Panc1 (cell line): ENCODE data around the gene MRM3. TPM values are rescaled to one million over a fixed set of nuclear protein-coding genes. Genes with fewer than 3 reads are reported as not detected.
A peak's percentile ranks its signal among the peaks of the same experiment; 100 is the strongest.

Experiments
- ATAC-seq: fragments of 200-7000 bp; cut with Tn5 transposase; 2 replicates; pipeline ENCODE4 v1.9.1; 2020; ENCODE audit warnings: mild to moderate bottlenecking, moderate library complexity
- BruUV-seq: library from RNA; stranded (reverse); fragments of 400-500 nt; replicated peaks from 2 replicates; lab custom pipeline; 2021; lab: Mats Ljungman, UMichigan
- CTCF ChIA-PET: fragments of 300-600 bp; sonication (Branson Sonifier 250); formaldehyde crosslinking; loops from one replicate; lab custom pipeline; 2022; ENCODE audit warnings: antibody characterized with exemption; lab: Charles Lee
- POLR2A ChIA-PET: fragments of 300-600 bp; sonication (Branson Sonifier 250); formaldehyde crosslinking; loops from one replicate; lab custom pipeline; 2022; ENCODE audit warnings: antibody characterized with exemption; lab: Charles Lee
- DNase-seq: peaks from one replicate; pipeline ENCODE4 v3.0.0-alpha.2; 2010; ENCODE audit warnings: low read depth, low spot score
- H3K27ac ChIP-seq: 2 replicates; pipeline ENCODE4 v1.5.1; 2011; ENCODE audit warnings: mild to moderate bottlenecking, low read length, inconsistent platforms
- H3K27me3 ChIP-seq: fragments of 200-500 bp; sonication (Bioruptor generic); 2 replicates; pipeline ENCODE4 v1.6.0; 2014; ENCODE audit warnings: low read length, inconsistent platforms; ENCODE audit not compliant: control insufficient read depth, insufficient read depth
- H3K36me3 ChIP-seq: fragments of 200-500 bp; sonication (Bioruptor generic); 2 replicates; pipeline ENCODE4 v1.5.1; 2014; ENCODE audit warnings: inconsistent platforms, mild to moderate bottlenecking, low read length, moderate library complexity; ENCODE audit not compliant: control insufficient read depth, insufficient read depth
- H3K4me1 ChIP-seq: 2 replicates; pipeline ENCODE4 v1.5.1; 2011; ENCODE audit warnings: inconsistent platforms, mild to moderate bottlenecking, low read length, moderate library complexity; ENCODE audit not compliant: control insufficient read depth, insufficient read depth
- H3K4me3 ChIP-seq, 2 experiments: 2 replicates each; pipeline ENCODE4 v1.5.1; 2011 to 2012; ENCODE audit warnings: low read depth in 2 of 2, low read length in 2 of 2, mild to moderate bottlenecking in 2 of 2, inconsistent platforms in 1 of 2, moderate library complexity in 1 of 2
- H3K9me3 ChIP-seq: fragments of 200-500 bp; sonication (Bioruptor generic); 2 replicates; pipeline ENCODE4 v1.5.1; 2014; ENCODE audit warnings: low read depth, mild to moderate bottlenecking, inconsistent platforms, low read length, moderate library complexity; ENCODE audit not compliant: control insufficient read depth, insufficient read depth
- POLR2AphosphoS5 ChIP-seq: IDR thresholded peaks from 2 replicates; pipeline ENCODE4 v1.6.1; 2012; ENCODE audit warnings: mild to moderate bottlenecking, low read depth, low read length, moderate library complexity
- SIN3A ChIP-seq: IDR thresholded peaks from 2 replicates; pipeline ENCODE4 v1.6.1; 2012; ENCODE audit warnings: low read depth, mild to moderate bottlenecking, low read length, moderate library complexity, borderline replicate concordance; ENCODE audit not compliant: insufficient read depth
- TCF7L2 ChIP-seq: IDR thresholded peaks from 2 replicates; pipeline ENCODE4 v1.6.1; 2011; ENCODE audit warnings: mild to moderate bottlenecking, low read depth, low read length, inconsistent platforms
- in situ Hi-C: cut with HindIII; loops from 2 replicates; pipeline ENCODE4 v1.10.0; 2016; ENCODE audit warnings: low sequenced_read_pairs, low pct_unique_long_range_greater_than_20kb
- intact Hi-C: fragments of 100-400 bp; cut with micrococcal nuclease; formaldehyde crosslinking; loops from one replicate; pipeline ENCODE4 v1.10.0; 2022; ENCODE audit not compliant: unreplicated experiment
- total RNA-seq: library from RNA; stranded (reverse); gene quantifications from one replicate; pipeline ENCODE4 v1.2.1, GENCODE V29; 2021; ENCODE audit not compliant: unreplicated experiment
- TF ChIP-seq, protein P1 (sequence below), 2 experiments: IDR thresholded peaks; 2 replicates each; pipeline ENCODE4 v1.6.1; 2011 to 2012; ENCODE audit warnings: low read depth in 2 of 2, control low read depth in 1 of 2, low read length in 1 of 2, mild to moderate bottlenecking in 1 of 2, moderate library complexity in 1 of 2; ENCODE audit not compliant: insufficient read depth in 1 of 2
- TF ChIP-seq, protein P2 (sequence below): fragments of 450-650 bp; IDR thresholded peaks from 2 replicates; pipeline ENCODE4 v1.5.1; 2017; ENCODE audit warnings: mild to moderate bottlenecking

MRM3 gene
- total RNA-seq, 1 experiment from 2014 or later: 13.4 TPM

DNA sequence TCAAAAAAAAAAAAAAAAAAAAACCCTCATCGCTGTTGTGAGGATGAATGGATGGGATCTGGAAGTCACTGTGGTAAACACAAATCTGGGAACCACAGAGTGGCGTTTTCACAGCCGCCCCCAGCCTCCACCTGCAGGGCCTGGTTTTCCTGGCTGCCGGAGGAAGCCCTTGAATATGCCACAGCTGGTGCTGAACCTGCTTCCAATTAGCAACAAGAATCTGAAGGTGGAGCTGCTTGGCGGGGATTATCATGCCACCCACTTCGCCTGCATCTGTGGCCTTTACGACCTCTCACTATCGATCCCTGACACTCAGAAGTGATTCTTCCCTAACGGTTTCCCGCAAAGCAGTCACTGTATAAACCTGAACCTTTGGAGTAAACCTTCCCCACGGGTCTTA, 16.1 kb downstream of the MRM3 start:
- Histone ChIP-seq H3K27ac (no peak overlapping the region), H3K36me3 (no peaks in the 10 kb centered on the region; the same call in 1 of the 2 replicates), H3K27me3 (no peaks in the 10 kb centered on the region), H3K4me1 (peaks cover 17% of the 10 kb centered on the region), H3K4me3 (no peak overlapping the region), H3K9me3 (no peaks in the 10 kb centered on the region)
- no peak for TF ChIP-seq POLR2AphosphoS5
- TF ChIP-seq, protein P1, sequence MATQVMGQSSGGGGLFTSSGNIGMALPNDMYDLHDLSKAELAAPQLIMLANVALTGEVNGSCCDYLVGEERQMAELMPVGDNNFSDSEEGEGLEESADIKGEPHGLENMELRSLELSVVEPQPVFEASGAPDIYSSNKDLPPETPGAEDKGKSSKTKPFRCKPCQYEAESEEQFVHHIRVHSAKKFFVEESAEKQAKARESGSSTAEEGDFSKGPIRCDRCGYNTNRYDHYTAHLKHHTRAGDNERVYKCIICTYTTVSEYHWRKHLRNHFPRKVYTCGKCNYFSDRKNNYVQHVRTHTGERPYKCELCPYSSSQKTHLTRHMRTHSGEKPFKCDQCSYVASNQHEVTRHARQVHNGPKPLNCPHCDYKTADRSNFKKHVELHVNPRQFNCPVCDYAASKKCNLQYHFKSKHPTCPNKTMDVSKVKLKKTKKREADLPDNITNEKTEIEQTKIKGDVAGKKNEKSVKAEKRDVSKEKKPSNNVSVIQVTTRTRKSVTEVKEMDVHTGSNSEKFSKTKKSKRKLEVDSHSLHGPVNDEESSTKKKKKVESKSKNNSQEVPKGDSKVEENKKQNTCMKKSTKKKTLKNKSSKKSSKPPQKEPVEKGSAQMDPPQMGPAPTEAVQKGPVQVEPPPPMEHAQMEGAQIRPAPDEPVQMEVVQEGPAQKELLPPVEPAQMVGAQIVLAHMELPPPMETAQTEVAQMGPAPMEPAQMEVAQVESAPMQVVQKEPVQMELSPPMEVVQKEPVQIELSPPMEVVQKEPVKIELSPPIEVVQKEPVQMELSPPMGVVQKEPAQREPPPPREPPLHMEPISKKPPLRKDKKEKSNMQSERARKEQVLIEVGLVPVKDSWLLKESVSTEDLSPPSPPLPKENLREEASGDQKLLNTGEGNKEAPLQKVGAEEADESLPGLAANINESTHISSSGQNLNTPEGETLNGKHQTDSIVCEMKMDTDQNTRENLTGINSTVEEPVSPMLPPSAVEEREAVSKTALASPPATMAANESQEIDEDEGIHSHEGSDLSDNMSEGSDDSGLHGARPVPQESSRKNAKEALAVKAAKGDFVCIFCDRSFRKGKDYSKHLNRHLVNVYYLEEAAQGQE (IDR thresholded peaks at IDR 0.05; ENCODE audit: insufficient read depth in 1 of 2, low read depth in 2 of 2, low read length in 1 of 2): no peak
- TF ChIP-seq, protein P2, sequence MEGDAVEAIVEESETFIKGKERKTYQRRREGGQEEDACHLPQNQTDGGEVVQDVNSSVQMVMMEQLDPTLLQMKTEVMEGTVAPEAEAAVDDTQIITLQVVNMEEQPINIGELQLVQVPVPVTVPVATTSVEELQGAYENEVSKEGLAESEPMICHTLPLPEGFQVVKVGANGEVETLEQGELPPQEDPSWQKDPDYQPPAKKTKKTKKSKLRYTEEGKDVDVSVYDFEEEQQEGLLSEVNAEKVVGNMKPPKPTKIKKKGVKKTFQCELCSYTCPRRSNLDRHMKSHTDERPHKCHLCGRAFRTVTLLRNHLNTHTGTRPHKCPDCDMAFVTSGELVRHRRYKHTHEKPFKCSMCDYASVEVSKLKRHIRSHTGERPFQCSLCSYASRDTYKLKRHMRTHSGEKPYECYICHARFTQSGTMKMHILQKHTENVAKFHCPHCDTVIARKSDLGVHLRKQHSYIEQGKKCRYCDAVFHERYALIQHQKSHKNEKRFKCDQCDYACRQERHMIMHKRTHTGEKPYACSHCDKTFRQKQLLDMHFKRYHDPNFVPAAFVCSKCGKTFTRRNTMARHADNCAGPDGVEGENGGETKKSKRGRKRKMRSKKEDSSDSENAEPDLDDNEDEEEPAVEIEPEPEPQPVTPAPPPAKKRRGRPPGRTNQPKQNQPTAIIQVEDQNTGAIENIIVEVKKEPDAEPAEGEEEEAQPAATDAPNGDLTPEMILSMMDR: no peak
- no peak for TF ChIP-seq SIN3A
- ATAC-seq: no peak
- POLR2A ChIA-PET: no interaction called here
- no peak for DNase-seq
- CTCF ChIA-PET: no interaction called here
- BruUV-seq: no TSS peak
- intact Hi-C loops: loop anchor here (5.0 kb wide), 1 partner anchor 184 kb away; no protein-coding TSS in a partner anchor
- in situ Hi-C loops: no loop called here

DNA sequence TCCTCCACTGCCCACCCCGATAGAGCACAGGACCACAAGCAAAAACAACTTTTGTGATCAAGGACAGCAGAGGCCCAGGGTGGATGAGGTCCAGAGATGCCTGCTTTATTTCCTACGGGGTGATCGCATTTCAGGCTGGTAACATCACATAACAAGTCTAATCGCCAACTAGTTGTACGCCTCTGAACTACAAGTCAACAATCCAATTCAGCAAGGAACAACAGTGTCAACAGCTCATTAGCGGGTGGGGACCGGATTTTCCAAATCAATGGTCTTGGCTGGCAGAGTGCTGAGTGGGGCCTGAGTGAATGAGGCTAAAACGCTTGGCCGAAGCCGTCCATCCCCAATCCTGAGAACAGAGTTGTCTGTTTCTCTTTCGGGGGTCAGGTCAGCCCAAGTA, 17.1 kb downstream of the MRM3 start:
- CTCF ChIA-PET: no interaction called here
- TF ChIP-seq SIN3A (no peak), POLR2AphosphoS5 (no peak), TCF7L2 (no peak)
- TF ChIP-seq, protein P2: no peak
- no peak for DNase-seq
- Histone ChIP-seq H3K36me3 (no peaks in the 10 kb centered on the region; the same call in 1 of the 2 replicates), H3K4me3 (no peak overlapping the region), H3K27ac (no peak overlapping the region), H3K27me3 (no peaks in the 10 kb centered on the region), H3K9me3 (no peaks in the 10 kb centered on the region), H3K4me1 (peaks cover 13% of the 10 kb centered on the region)
- no peak for ATAC-seq
- in situ Hi-C loops: no loop called here
- POLR2A ChIA-PET: no interaction called here
- BruUV-seq: TSS peak; percentile 76
- intact Hi-C loops: loop anchor here (5.0 kb wide), 1 partner anchor 183 kb away; no protein-coding TSS in a partner anchor
